DMS 273 treated with DMSO at 0.1 percent for 48 hours (cell line): Measurements from ENCODE around the gene ERGIC1.

Experiments used
- DNase-seq: peaks from one replicate; lab custom pipeline; 2025; lab: John Stamatoyannopoulos, UW

Gene ERGIC1

DNA sequence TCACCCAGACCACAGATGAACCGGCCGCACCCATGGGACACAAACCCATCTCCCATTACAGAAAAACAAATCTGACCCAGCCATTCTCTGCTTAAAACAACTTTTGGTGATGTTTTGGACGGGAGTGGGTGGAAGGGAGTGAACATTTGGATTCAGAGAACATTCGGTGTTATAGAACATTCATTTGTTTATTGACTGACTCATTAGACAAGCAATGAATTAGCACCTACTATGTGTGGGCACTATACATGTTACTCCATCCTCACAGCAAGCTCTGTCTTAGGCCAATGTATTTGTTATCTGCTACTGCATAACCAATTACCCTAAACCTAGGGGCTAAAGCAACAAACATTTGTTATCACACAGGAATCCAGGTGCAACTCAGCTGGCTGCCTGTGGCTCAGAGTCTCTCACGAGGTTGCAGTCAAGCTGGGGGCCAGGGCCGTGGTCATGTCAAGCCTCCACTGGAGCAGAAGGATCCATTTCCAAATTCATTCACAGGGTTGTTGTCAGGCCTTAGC is 5.1 kb upstream of the ERGIC1 start:
- no peak for DNase-seq

DNA sequence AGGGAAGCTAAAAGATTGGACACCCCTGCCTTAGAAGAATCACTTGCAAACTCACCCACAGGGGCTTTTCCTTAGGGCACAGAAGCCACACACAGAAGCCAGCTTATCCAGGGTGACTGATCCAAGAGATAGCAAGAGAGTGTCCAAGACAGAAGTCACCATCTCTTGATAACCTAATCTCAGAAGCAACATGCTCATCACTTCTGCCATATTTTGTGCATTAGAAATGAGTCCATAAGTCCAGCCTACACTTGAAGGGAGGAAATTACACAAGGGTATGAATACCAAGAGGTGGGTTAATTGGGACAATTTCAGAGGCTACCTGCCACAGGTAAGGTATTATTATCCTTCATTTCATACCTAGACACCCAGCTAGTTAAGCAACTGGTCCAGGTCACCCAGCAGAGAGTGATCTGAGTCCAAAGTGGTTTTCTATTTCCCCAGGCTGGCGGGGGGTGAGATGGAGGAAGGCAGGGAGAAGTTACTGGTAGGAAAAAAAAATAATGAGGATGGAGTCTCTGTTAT is 3.7 kb upstream of the ERGIC1 start:
- DNase-seq: no peak

DNA sequence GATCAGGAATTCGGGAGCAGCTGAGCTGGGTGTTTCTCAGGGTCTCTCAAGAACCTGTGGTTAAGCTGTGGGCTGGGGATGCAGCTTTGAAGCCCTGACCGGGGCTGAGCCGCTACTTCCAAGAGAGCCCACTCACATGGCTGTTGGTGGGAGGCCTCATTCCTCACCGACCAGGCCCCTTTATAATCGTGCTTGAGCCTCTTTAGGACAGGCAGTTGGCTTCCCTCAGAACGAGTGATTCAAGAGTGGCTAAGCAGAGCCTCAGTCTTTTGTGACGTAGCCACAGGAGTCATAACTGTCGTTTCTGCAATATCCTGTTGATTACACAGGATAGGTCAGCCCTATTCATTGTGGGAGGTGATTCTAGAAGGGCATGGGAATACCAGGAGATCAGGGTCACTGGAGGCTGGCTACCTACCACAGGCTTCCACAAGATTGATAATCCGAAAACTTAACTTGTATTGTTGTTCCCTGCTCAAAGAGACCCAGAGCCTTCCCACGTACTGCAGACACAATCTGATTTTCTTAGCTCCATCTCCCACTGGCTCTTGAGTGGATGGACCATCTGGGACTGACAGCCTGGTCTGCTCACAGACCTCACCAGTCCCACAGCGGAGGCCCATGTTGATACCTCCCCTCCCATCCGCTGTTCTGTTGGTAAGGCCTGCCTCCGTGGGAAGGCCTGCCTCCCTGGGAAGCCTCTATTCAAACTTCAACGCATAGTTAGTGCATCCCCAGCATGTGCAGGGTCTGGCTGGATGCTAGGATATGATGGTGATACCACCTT is 3.0 kb upstream of the ERGIC1 start:
- DNase-seq: no peak

DNA sequence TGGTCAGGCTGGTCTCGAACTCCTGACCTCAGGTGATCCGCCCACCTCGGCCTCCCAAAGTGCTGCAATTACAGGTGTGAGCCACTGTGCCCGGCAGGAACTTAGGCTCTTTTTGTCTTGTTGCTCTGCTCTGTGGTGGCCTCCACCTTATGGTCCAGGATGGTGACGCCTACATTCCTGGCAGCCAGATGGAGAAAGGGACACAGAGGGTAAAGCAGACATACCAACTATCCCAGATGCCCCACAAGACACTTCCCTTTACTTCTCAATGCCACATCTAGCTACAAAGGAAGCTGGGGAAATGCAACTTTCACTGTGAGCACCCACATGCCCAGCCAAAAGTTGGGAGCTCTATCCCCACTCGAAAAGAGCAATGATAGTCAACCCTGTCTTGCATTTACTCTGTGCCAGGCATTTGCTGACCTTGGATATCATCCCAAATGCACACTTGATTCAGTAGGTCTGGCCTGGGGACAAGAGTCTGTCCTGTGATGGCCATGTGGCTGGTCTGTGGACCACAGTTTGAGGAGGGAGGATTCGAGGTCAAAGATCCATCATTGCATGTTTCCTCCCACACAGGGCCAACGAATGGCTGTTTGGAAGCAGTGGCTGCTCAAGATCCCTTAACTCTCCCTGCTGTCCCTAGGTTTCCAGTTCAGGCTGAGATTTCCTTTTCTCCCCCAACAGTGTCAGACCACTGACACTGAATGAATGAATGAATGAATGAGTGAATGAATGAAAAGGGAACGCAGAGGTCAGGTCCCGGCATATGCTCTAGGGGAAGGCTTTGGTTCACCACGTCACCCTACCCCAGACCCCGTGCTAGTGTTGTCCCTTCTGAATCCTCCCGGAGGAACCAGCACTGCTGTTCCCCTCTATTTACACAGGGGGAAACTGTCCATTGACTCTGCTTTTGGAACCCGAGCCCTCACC is 1.4 kb upstream of the ERGIC1 start:
- DNase-seq: no peak

GRCh38 chr5:172833372-172833685 is 722 bp upstream of the ERGIC1 start:
- no peak for DNase-seq

GRCh38 chr5:172834415-172835289 is 601 bp downstream of the ERGIC1 start:
- no peak for DNase-seq

DNA sequence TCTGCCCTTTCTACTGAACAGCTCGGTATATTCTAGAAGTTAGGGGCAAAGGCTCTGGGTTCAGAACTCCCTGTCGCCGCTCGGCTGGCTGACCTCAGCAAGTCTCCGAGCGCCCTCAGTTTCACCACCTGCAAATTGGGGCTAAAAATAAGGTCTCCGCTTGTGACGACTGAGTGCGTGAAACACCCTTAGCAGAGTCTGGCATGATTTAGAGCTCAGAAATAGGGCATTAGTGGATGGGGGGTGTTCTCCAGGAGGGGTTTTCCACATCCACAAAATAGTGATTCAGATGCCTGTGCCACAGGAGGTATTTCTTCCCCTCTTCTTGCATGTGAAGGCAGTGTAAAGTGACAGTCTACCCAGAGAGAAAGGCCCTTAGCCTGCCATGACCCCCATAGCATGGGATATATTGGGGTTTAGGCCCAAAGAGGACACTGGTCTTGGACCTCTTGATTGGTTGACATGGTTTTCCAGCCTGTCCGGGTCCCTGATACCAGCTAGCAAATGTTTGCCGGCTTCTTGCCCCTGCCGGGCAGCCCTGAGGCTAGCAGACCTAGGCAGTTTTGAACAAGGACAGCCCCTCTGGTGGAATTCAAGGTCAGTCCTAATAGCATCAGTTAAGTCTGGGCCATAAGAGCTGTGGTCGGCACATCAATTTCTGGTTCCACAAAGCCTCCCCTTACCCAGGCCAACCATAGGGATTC is 1.4 kb downstream of the ERGIC1 start:
- no peak for DNase-seq

DNA sequence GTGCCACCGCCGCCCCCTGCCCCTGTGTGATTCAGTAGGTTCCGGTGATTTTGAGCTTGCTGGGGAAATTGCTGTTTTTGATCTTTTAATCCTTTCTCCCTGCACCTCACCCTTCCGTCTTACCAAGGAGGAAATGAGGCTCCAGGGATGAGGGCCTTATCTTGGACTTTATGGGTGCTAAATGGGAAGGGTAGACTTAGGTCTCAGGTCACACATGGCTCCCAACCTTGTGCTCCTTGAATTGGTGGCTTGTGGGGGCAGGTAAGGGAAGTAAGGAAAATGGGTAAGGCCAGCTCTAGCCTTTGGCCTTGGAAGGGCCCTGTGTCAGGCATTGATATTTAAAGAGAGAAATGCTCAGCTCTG is 1.9 kb downstream of the ERGIC1 start:
- DNase-seq: no peak

- no peak for DNase-seq
Measured at GRCh38 chr5:172837640-172838039, 3.6 kb downstream of the ERGIC1 start.

DNA sequence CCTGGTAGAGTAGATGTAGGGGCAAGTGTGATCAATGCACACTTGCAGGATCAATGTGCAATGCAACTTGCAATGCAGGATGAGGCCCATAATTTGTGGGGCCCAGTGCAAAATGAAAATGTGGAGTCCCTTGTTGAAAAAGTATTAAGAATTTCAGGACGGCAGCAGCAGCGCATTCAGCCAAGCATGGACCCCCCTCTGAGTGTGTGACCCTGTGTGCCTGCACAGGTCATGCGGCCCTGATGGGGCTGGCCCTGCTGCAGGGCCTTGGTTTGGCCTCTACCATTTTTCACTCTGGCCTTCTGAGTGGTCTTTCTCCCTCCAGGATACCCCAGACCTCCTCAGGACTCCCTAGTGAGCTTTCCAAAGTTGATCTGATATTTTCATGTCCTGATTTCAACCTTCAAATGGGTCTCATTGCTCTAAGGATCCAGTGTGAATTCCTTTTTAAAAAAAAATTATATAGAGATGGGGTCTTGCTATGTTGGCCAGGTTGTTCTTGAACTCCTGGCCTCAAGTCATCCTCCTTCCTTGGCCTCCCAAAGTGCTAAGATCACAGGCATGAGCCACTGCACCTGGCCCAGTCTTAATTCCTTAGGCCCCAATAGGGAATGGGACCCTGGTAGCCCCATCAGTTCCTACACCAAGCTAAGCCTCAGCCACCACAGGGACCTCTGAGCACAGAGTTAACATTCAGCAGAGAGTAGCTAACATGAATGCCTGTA is 4.3 kb downstream of the ERGIC1 start:
- no peak for DNase-seq

DNA sequence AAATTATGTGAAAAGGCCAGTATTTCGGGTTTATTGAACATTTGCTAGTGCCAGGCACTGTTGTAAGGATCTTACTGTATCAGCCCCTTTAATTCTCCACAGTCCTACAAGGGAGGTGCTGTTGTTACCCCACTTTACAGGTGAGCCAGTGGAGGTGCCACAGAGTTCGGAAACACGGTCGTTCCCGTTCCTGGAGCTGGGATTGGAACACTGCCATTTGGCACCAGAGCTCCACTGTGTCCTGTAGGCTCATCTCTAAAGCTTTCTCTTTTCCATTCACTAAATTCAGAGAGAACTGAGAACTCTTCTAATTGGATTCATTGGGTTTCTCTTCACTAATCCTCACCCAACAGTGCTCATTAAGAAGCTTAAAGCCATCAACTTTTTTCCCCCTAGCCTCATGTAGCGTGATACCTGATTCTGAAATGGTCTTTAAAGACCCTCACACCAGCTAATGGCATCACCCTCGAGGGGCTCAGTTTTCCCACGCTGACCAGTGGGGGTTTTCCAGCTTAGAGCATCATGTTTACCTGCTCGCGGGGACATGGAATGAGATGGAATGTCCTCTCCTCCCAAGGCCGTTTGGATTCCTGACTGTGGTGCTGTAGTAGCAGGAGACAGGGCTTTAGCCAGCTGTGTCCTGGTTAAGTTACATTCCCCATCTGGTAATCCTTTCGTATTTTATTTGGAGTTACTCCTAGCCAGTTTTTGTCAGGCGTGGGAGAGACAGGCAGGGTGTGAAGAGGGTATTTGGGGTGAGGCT is 5.8 kb downstream of the ERGIC1 start:
- DNase-seq: peak; percentile 12

DNA sequence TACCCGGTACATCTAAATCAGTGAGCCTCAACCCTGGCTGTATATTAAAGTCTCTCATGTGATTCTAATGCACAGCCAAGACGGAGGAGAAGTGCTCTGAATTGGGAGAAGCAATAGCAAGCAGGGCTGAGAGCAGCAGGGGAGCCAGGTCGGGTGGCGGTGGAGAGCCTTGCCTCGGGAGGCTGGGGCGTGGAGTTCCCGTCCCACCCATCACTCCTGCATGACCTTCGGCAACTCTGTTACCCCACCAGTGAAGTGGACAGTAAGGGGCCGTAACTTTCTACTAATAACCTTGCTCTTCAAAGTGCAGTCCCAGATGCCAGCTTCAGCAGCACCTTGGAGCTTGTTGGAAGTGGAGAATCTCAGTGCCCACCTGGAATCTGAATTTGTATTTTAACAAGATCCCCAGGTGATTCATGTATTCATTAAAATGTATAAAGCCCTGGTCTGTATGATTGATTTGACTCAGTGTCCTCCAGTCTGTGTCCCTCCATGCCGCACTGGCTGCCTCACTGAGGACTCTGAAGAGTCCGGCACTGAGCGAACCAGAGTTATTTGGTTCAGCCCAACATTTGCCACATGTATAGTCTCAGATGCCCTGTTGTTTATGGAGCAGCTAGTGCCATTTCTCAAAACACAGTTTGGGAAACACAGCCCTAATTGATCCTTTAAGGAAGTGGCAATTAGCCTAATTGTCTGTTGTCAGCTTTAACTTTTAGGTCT is 6.5 kb downstream of the ERGIC1 start:
- no peak for DNase-seq

DNA sequence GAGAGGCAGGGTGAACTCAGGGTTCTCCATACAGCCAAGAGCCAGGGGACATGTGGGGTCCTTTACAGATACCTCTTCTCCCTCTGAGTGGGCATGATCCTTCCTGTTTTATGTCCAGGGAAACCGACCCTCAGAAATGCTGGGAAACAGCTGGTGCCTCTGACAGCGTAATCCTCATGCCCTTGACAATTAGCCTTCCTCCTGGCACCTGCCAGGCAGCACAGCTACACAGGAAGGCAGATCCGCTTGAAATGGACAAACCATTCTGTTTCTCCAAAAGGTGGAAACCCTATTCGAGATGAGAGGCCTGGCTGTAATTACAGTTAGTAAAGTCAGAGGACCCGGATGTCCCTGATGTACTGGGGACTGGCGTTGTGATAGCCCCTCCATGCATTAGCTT is 7.2 kb downstream of the ERGIC1 start:
- no peak for DNase-seq

- no peak for DNase-seq
Measured at GRCh38 chr5:172843825-172844576, 9.9 kb downstream of the ERGIC1 start.

DNA sequence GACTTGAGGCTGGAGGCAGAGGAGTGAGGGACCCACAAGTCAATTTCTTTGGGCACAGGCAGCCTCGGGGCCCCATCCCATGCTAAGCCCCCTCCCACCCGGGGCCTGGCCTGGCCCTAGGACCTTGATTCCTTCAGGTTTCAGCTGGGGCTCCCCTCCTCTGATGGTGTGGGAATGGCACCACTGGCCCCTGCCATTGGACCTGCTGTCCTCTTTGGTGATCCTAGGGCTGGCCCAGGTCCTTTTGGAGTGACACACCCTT is 10.5 kb downstream of the ERGIC1 start:
- no peak for DNase-seq

GRCh38 chr5:172845154-172845553 is 11.1 kb downstream of the ERGIC1 start:
- DNase-seq: no peak

DNA sequence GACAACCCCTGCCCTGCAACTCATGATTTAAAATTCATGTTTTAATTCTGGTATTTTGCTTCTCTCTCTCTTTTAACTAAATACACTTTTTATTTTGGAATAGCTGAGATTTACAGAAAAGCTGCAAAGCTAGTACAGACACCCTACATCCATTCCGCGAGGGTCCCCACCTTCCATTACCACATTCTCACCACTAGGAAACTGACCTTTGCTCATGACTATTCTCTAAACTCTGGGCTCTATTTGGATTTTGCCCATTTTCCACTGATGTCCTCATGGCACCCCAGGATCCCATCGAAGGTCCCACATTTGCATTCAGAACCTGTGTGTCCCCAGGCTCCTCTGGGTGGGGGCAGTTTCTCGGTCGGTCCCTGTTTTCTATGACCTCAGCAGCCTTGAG is 11.5 kb downstream of the ERGIC1 start:
- no peak for DNase-seq

GRCh38 chr5:172846249-172846648 is 12.2 kb downstream of the ERGIC1 start:
- no peak for DNase-seq

DNA sequence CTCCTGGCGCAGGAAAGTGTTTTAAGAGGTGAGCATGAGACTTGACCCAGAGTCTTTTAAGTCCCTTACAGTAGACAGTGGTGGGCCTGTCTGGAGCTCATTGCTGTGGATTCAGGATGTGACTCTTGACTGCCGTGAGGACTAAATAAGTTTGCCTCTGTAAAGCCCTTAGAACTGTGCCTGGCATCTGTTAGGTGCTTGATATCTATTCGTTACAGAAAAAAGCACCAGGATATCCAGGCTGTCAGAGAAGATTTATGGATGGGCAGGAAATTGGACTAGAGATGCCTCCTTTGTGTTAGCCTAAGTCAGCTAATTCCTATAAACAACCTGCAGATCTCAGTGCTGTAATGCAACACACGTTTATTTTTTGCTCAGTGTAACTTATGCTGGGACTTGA is 12.6 kb downstream of the ERGIC1 start:
- no peak for DNase-seq
